GM19043 (cell line): ENCODE data around the gene POLE3.
"Not testable (repeated sequence)": the region's sequence is repeated elsewhere in the genome, so short reads cannot be mapped to it uniquely, and the experiment has no call there.

Experiments
- ATAC-seq: cut with Tn5 transposase; IDR thresholded peaks from one replicate; pipeline ENCODE4 v1.9.1; 2021; ENCODE audit warnings: low read depth; ENCODE audit not compliant: unreplicated experiment

The POLE3 gene

GRCh38 chr9:113410207-113410864 lies at the start of gene POLE3, which contains the start of gene C9orf43:
POLE3 (minus strand) TSS chr9:113410675; CDS start chr9:113410293, 382 bp downstream.
C9orf43 (plus strand) TSS chr9:113410747; CDS start chr9:113413494, 2,747 bp downstream.
- ATAC-seq = peak; percentile 91

- no peak for ATAC-seq
These were observed 45.8 kb upstream of the POLE3 start for GRCh38 chr9:113456235-113456634.

- no peak for ATAC-seq
These were observed 44.7 kb upstream of the POLE3 start for GRCh38 chr9:113454914-113455761.

GRCh38 chr9:113452113-113452605 lies 41.7 kb upstream of the POLE3 start:
- no peak for ATAC-seq

- no peak for ATAC-seq
These were observed 38.9 kb upstream of the POLE3 start for GRCh38 chr9:113449376-113449775.

- no peak for ATAC-seq
These were observed 35.9 kb upstream of the POLE3 start for GRCh38 chr9:113446323-113446740.

GRCh38 chr9:113444736-113445135 lies 34.3 kb upstream of the POLE3 start:
- no peak for ATAC-seq

- not testable (repeated sequence) for ATAC-seq
These were observed 27.2 kb upstream of the POLE3 start for GRCh38 chr9:113437716-113438115.

GRCh38 chr9:113436728-113437515 lies 26.4 kb upstream of the POLE3 start:
- no peak for ATAC-seq

- no peak for ATAC-seq
These were observed 20.7 kb upstream of the POLE3 start for GRCh38 chr9:113431191-113431590.

- ATAC-seq = no peak
These were observed 17.7 kb upstream of the POLE3 start for GRCh38 chr9:113428062-113428615.

- no peak for ATAC-seq
These were observed 17.2 kb upstream of the POLE3 start for GRCh38 chr9:113427629-113428028.

- no peak for ATAC-seq
These were observed 16.2 kb upstream of the POLE3 start for GRCh38 chr9:113426701-113427100.

- ATAC-seq = no peak
These were observed 14.6 kb upstream of the POLE3 start for GRCh38 chr9:113425072-113425471.

- no peak for ATAC-seq
These were observed 11.3 kb upstream of the POLE3 start for GRCh38 chr9:113421726-113422125.

GRCh38 chr9:113417370-113417769 lies 6.9 kb upstream of the POLE3 start:
- no peak for ATAC-seq

GRCh38 chr9:113416149-113416721 lies 5.8 kb upstream of the POLE3 start:
- ATAC-seq = peak; percentile 97

GRCh38 chr9:113409883-113410206 lies 630 bp downstream of the POLE3 start:
- ATAC-seq = peak; percentile 2

GRCh38 chr9:113409481-113409880 lies 994 bp downstream of the POLE3 start:
- no peak for ATAC-seq

- peak; percentile 28 for ATAC-seq
These were observed 3.5 kb downstream of the POLE3 start for GRCh38 chr9:113406873-113407511.
